Right lobe of liver (tissue), 6 donors: ENCODE results near the gene NFAT5. TPM values are rescaled to one million over a fixed set of nuclear protein-coding genes. Genes with fewer than 3 reads are reported as not detected.
A peak's percentile ranks its signal among the peaks of the same experiment; 100 is the strongest.

Experiments
- ATAC-seq, 4 donors: fragments of 200-7000 bp; cut with Tn5 transposase; one replicate each; pipeline ENCODE4 v1.9.1; 2020; ENCODE audit warnings: mild to moderate bottlenecking in 4 of 4, moderate library complexity in 4 of 4
- DNase-seq, 3 donors: peaks; one replicate each; pipeline ENCODE4 v3.0.0-alpha.2; 2020
- H3K27ac ChIP-seq, 3 donors: fragments of 200-600 bp; one replicate each; pipeline ENCODE4 v1.8.0; 2022
- H3K27me3 ChIP-seq, 2 donors: fragments of 200-600 bp; one replicate each; pipeline ENCODE4 v1.8.0; 2022
- H3K36me3 ChIP-seq, 4 donors: fragments of 200-600 bp; sonication (generic) in 1 of 4; one replicate each; pipeline versions ENCODE4 v1.5.1 to v1.8.0; 2017 to 2022; ENCODE audit warnings: control low read depth in 1 of 4
- H3K4me1 ChIP-seq, 4 donors: fragments of 200-600 bp; sonication (generic) in 1 of 4; one replicate each; pipeline versions ENCODE4 v1.5.1 to v1.8.0; 2017 to 2022; ENCODE audit warnings: control low read depth in 1 of 4
- H3K4me3 ChIP-seq, 3 donors: fragments of 200-600 bp; one replicate each; pipeline ENCODE4 v1.8.0; 2022
- H3K9me3 ChIP-seq, 4 donors: fragments of 200-600 bp; sonication (generic) in 1 of 4; one replicate each; pipeline versions ENCODE4 v1.5.1 to v1.8.0; 2017 to 2022; ENCODE audit warnings: control low read depth in 1 of 4
- POLR2A ChIP-seq: fragments of 450-650 bp; IDR thresholded peaks from one replicate; pipeline ENCODE4 v1.6.1; 2017; ENCODE audit warnings: antibody characterized with exemption, mild to moderate bottlenecking
- WGBS: methylation state at CpG from one replicate; pipeline ENCODE4 v1.1.6; 2018; ENCODE audit warnings: low coverage, low lambda C conversion rate; ENCODE audit not compliant: insufficient coverage; ENCODE audit errors: missing lambda C conversion rate; 5-methylcytosine and 5-hydroxymethylcytosine counted together
- intact Hi-C, 2 donors: fragments of 100-400 bp; cut with DNase I; formaldehyde crosslinking; loops; one replicate each; pipeline versions ENCODE4 v1.11.2 to v1.14.1; 2022
- total RNA-seq, 6 experiments: library from RNA; depleted of rRNA in 2 of 6; stranded (reverse); fragments of >200 nt in 2 of 6; fragmentation: NEBNext Ultra II Directional in 3 of 6; extraction: Animal tissue kit (Norgen Biotek cat#: 25700) in 3 of 6; gene quantifications; one replicate each; pipeline versions ENCODE4 v1.1.0 to v1.2.4, GENCODE V29; 2016 to 2023
- TF ChIP-seq, protein P1 (sequence below), 4 donors: fragments of 200-600 bp in 3 of 4; fragments of 450-650 bp in 1 of 4; IDR thresholded peaks; one replicate each; pipeline versions ENCODE4 v1.5.1 to v1.8.0; 2016 to 2022; ENCODE audit warnings: antibody characterized with exemption in 4 of 4, mild to moderate bottlenecking in 2 of 4
- donor health status: DM: no; HTN: yes; CAD: no.
- donor health status: DM: no; HTN: no; CAD: no.
- donor health status: DM: no; HTN: no; CAD: no.
- donor health status: DM: no; HTN: yes; CAD: no.
- donor health status: DM: no; HTN: yes; CAD: no.

Gene NFAT5
- total RNA-seq, 6 experiments from 2014 or later, result 10.3 to 19.6 (median 14.8) TPM

DNA sequence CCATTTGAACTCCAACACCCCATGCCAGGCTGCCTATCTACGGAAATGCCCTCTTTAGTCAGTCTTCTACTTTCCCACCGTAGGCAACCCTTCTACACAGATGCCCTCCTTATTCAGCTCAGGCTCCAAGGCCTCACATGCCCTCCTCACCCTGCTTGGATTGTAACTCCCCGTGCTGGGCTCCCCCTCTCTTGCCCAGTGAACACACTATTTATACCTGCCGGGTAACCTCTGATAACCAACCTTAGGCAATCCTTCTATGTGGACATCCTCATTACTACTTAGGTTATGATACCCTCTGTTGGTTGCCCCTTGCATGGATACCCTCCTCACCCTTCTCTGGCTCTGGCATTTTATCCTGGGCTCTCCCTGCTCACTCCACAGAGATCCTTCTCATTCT, 50.3 kb downstream of the NFAT5 start:
- 75% methylated on average over 4 of the region's 4 CpGs for WGBS
- no peak for TF ChIP-seq POLR2A
- TF ChIP-seq, protein P1, sequence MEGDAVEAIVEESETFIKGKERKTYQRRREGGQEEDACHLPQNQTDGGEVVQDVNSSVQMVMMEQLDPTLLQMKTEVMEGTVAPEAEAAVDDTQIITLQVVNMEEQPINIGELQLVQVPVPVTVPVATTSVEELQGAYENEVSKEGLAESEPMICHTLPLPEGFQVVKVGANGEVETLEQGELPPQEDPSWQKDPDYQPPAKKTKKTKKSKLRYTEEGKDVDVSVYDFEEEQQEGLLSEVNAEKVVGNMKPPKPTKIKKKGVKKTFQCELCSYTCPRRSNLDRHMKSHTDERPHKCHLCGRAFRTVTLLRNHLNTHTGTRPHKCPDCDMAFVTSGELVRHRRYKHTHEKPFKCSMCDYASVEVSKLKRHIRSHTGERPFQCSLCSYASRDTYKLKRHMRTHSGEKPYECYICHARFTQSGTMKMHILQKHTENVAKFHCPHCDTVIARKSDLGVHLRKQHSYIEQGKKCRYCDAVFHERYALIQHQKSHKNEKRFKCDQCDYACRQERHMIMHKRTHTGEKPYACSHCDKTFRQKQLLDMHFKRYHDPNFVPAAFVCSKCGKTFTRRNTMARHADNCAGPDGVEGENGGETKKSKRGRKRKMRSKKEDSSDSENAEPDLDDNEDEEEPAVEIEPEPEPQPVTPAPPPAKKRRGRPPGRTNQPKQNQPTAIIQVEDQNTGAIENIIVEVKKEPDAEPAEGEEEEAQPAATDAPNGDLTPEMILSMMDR (IDR thresholded peaks at IDR 0.05), result no peak
- intact Hi-C loops, result no loop called here
- Histone ChIP-seq H3K36me3 (no peaks in the 10 kb centered on the region), H3K27ac (no peak overlapping the region), H3K27me3 (no peaks in the 10 kb centered on the region), H3K4me1 (peaks cover 0 to 19% (median 0%) of the 10 kb centered on the region in 4 donors), H3K9me3 (no peaks in the 10 kb centered on the region), H3K4me3 (no peak overlapping the region)
- peak; percentile 11 to 47 (median 34) for ATAC-seq
- DNase-seq, result no peak

DNA sequence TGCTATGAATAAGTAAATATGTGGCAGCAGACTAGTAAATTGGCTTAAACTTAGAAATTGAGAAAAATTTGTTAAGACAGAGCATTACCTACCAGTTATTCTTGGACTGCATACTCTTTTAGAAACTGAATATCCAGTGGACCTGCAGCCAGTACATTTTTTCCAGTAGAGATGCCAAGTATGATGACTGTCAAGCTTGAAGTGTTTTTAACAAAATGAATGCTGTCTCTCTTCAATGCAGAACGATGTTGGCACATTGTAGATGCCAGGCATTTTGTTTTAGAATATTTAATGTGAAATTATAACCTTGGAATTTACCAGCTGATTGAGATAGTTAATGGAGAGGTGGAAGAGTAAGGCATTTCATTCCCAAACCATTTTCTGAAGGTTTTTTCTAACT, 52.5 kb downstream of the NFAT5 start:
- no peaks in the 10 kb centered on the region for H3K36me3 ChIP-seq
- TF ChIP-seq, protein P1 (IDR thresholded peaks at IDR 0.05), result no peak
- TF ChIP-seq POLR2A, result no peak
- no peak overlapping the region for H3K27ac ChIP-seq
- 88% methylated on average over 1 of the region's 1 CpG for WGBS
- intact Hi-C loops, result no loop called here
- no peak for ATAC-seq
- H3K27me3 ChIP-seq, result no peaks in the 10 kb centered on the region
- no peak for DNase-seq
- no peak overlapping the region for H3K4me3 ChIP-seq
- no peaks in the 10 kb centered on the region for H3K9me3 ChIP-seq
- H3K4me1 ChIP-seq, result peaks cover 0 to 13% (median 0%) of the 10 kb centered on the region in 4 donors

DNA sequence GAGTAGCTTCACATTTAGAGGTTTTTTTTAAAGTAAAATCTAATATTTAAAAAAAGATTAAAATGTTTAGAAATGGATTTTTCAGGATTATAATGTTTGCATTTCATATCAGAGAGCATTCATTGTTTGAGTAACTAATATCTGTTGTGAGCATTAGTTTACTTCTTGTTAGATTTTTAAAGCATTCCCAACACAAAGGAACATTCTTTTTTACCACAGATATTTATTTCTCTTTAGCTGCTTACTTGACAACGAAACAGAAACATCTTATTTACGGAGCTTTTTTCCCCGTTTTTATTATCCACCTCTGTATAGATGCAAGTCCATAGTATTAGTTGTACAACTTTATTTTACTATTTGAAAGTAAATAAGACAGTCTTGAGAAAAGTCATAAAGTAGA, 53.0 kb downstream of the NFAT5 start:
- TF ChIP-seq POLR2A, result no peak
- TF ChIP-seq, protein P1 (IDR thresholded peaks at IDR 0.05), result no peak
- DNase-seq, result no peak
- no peak overlapping the region for H3K27ac ChIP-seq
- intact Hi-C loops, result no loop called here
- 71% methylated on average over 3 of the region's 3 CpGs for WGBS
- peaks cover 0 to 9% (median 0%) of the 10 kb centered on the region in 4 donors for H3K4me1 ChIP-seq
- ATAC-seq, result no peak
- H3K9me3 ChIP-seq, result no peaks in the 10 kb centered on the region
- no peaks in the 10 kb centered on the region for H3K27me3 ChIP-seq
- H3K36me3 ChIP-seq, result no peaks in the 10 kb centered on the region
- H3K4me3 ChIP-seq, result no peak overlapping the region

DNA sequence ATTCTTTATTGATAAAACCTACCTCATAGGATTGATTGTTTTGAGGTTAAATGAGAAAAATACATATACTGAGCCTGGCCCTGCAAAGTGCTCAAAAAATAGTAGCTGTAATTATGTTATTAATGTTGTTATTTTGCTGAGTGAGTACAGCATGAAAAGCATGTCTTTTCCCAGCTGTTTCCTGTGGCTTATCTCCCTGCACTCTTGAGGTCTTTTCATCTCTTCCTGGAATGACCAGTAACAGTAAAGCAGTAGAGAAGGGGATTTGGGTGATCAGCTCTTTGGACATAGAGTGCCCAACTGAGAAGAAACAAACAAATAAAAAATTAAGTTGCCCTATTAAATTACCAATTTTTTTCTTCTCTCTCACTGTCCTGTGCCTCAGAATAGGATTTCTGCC, 53.7 kb downstream of the NFAT5 start:
- peak in 3 of 4 donors; percentile 33 to 60 (median 53) for ATAC-seq
- H3K27ac ChIP-seq, result no peak overlapping the region
- intact Hi-C loops, result no loop called here
- peaks cover 0 to 7% (median 0%) of the 10 kb centered on the region in 4 donors for H3K4me1 ChIP-seq
- no peak for TF ChIP-seq POLR2A
- TF ChIP-seq, protein P1 (IDR thresholded peaks at IDR 0.05), result no peak
- H3K27me3 ChIP-seq, result no peaks in the 10 kb centered on the region
- H3K9me3 ChIP-seq, result no peaks in the 10 kb centered on the region
- DNase-seq, result no peak
- no peak overlapping the region for H3K4me3 ChIP-seq
- H3K36me3 ChIP-seq, result no peaks in the 10 kb centered on the region

DNA sequence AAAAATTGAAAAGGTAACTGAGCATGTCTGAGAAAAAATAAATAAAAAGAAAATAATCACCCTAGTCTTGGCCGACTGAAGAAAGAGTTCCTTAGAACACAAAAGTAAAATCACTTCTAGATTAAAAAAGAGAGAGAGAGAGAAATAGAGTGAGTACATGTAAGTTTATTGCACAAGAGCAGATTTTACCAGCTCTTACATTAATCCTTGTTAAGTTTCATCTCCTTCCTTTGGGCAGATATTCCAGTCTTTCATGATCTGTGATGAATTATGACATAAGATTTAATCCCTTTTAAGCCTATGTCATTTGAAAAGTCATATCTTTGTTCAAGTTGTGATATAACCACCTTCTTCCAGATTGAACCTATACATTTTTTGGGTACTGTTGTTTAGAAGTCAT, 54.8 kb downstream of the NFAT5 start:
- H3K4me3 ChIP-seq, result no peak overlapping the region
- H3K36me3 ChIP-seq, result no peaks in the 10 kb centered on the region
- no peak for DNase-seq
- intact Hi-C loops, result no loop called here
- H3K27me3 ChIP-seq, result no peaks in the 10 kb centered on the region
- ATAC-seq, result no peak
- WGBS, result 25% methylated on average over 1 of the region's 1 CpG
- TF ChIP-seq POLR2A, result no peak
- TF ChIP-seq, protein P1 (IDR thresholded peaks at IDR 0.05), result no peak
- no peaks in the 10 kb centered on the region for H3K9me3 ChIP-seq
- no peak overlapping the region for H3K27ac ChIP-seq
- H3K4me1 ChIP-seq, result peaks cover 0 to 2% (median 0%) of the 10 kb centered on the region in 4 donors
